Activated CD8-positive, alpha-beta T cell treated with anti-CD3 and anti-CD28 coated beads for 36 hours (primary cell): ENCODE data around the gene USP21. TPM values are rescaled to one million over a fixed set of nuclear protein-coding genes. Genes with fewer than 3 reads are reported as not detected.
A peak's percentile ranks its signal among the peaks of the same experiment; 100 is the strongest.

Experiments used
- ATAC-seq: fragments of 200-7000 bp; cut with Tn5 transposase; one replicate; pipeline ENCODE4 v1.10.0; 2021; ENCODE audit warnings: mild to moderate bottlenecking, moderate library complexity
- CTCF ChIA-PET: fragments of 350-600 bp; sonication (Branson Sonifier 250); formaldehyde crosslinking; loops from one replicate; lab custom pipeline; 2021; ENCODE audit warnings: antibody characterized with exemption; lab: Charles Lee
- POLR2A ChIA-PET: fragments of 350-600 bp; sonication (Branson Sonifier 250); formaldehyde crosslinking; loops from one replicate; lab custom pipeline; 2021; ENCODE audit warnings: antibody characterized with exemption; lab: Charles Lee
- DNase-seq: peaks from one replicate; pipeline ENCODE4 v3.0.0-alpha.2; 2020
- H3K27ac Mint-ChIP-seq: one replicate; pipeline ENCODE4 v1.8.0; 2021; ENCODE audit warnings: mild to moderate bottlenecking, mixed read lengths
- H3K27me3 Mint-ChIP-seq: one replicate; pipeline ENCODE4 v1.8.0; 2021; ENCODE audit warnings: mixed read lengths
- H3K36me3 Mint-ChIP-seq: one replicate; pipeline ENCODE4 v1.8.0; 2021; ENCODE audit warnings: low read depth, mixed read lengths
- H3K4me1 Mint-ChIP-seq: one replicate; pipeline ENCODE4 v1.8.0; 2021; ENCODE audit warnings: low read depth, mixed read lengths
- H3K4me3 Mint-ChIP-seq: one replicate; pipeline ENCODE4 v1.8.0; 2021; ENCODE audit warnings: mild to moderate bottlenecking, moderate library complexity, mixed read lengths
- H3K9me3 Mint-ChIP-seq: one replicate; pipeline ENCODE4 v1.8.0; 2021; ENCODE audit warnings: mixed read lengths
- intact Hi-C: fragments of 100-400 bp; cut with micrococcal nuclease; formaldehyde crosslinking; loops from one replicate; pipeline ENCODE4 v1.10.0; 2022
- total RNA-seq, 2 experiments: library from RNA; stranded (reverse); gene quantifications; one replicate each; pipeline ENCODE4 v1.2.3, GENCODE V29; 2021
- TF ChIP-seq, protein P1 (sequence below): fragments of 200-600 bp; IDR thresholded peaks from one replicate; pipeline ENCODE4 v1.8.0; 2022; ENCODE audit warnings: antibody characterized with exemption, mild to moderate bottlenecking

The USP21 gene, protein sequence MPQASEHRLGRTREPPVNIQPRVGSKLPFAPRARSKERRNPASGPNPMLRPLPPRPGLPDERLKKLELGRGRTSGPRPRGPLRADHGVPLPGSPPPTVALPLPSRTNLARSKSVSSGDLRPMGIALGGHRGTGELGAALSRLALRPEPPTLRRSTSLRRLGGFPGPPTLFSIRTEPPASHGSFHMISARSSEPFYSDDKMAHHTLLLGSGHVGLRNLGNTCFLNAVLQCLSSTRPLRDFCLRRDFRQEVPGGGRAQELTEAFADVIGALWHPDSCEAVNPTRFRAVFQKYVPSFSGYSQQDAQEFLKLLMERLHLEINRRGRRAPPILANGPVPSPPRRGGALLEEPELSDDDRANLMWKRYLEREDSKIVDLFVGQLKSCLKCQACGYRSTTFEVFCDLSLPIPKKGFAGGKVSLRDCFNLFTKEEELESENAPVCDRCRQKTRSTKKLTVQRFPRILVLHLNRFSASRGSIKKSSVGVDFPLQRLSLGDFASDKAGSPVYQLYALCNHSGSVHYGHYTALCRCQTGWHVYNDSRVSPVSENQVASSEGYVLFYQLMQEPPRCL
- total RNA-seq = 10 to 100 TPM; 24.4 to 26.7 TPM

DNA sequence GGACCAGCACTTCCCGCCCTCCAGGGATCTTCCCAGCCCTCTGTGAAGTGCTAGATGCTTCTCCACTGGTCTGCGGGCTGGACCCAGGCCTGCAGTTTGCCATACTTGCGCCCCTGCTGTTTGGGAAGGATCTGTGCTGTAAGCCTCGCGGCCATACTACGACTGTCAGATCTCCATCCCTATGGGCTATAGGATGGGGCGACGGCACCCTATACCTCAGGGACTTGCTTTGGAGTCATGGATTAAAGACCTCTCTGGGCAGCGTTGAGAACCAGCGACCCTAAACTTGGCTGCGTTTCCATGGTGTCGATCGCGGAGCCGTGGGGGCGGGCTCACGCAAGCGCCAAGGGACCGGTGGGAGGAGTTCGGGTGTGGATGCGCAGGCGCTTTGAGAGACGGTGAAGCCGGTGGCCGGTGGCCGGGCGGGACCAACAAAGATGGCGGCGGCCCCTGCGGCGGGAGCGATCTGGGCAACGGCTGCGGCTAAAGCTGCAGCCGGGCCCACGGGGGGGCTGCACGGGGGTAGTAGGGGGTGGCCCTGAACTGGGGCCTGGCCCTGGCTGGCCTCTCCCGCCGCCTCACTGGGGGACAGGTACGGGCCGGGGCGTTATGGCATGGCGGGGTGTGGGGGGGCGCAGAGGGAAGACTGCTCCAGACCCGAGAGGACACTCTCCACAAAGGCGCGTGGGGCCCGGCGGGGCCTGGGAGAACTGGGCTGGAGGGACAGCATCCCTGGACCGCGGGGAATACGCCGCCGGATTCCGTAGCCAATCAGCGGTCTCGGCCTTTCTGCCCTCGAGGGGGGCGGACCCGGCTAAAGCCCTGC lies at the start of gene USP21:
Gene USP21 (plus strand): TSS at position 414 of the 826 bp plus-strand sequence. CDS start 1,141 bp downstream, outside the sequence.
- peak; percentile 95 for DNase-seq
- POLR2A ChIA-PET = interaction anchor here (0.8 to 2.4 kb wide), 4 partner anchors 7 to 42 kb away, joined by 4 to 15 read pairs (median 6); partner anchors contain the start of genes NIT1, PFDN2 and PPOX
- Mint-ChIP-seq H3K9me3 (no peaks in the 10 kb centered on the region), H3K27me3 (no peaks in the 10 kb centered on the region), H3K27ac (peak within 1 kb of the TSS; percentile 84), H3K4me1 (peaks cover 61% of the 10 kb centered on the region), H3K4me3 (peak within 1 kb of the TSS; percentile 80), H3K36me3 (peaks cover 27% of the 10 kb centered on the region)
- peak; percentile 98 for ATAC-seq
- CTCF ChIA-PET = interaction anchor here (1.0 to 1.6 kb wide), 3 partner anchors 62 to 88 kb away, joined by 3 to 7 read pairs (median 4); partner anchors contain the start of gene TOMM40L
- intact Hi-C loops = no loop called here
- TF ChIP-seq, protein P1, sequence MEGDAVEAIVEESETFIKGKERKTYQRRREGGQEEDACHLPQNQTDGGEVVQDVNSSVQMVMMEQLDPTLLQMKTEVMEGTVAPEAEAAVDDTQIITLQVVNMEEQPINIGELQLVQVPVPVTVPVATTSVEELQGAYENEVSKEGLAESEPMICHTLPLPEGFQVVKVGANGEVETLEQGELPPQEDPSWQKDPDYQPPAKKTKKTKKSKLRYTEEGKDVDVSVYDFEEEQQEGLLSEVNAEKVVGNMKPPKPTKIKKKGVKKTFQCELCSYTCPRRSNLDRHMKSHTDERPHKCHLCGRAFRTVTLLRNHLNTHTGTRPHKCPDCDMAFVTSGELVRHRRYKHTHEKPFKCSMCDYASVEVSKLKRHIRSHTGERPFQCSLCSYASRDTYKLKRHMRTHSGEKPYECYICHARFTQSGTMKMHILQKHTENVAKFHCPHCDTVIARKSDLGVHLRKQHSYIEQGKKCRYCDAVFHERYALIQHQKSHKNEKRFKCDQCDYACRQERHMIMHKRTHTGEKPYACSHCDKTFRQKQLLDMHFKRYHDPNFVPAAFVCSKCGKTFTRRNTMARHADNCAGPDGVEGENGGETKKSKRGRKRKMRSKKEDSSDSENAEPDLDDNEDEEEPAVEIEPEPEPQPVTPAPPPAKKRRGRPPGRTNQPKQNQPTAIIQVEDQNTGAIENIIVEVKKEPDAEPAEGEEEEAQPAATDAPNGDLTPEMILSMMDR = no peak

DNA sequence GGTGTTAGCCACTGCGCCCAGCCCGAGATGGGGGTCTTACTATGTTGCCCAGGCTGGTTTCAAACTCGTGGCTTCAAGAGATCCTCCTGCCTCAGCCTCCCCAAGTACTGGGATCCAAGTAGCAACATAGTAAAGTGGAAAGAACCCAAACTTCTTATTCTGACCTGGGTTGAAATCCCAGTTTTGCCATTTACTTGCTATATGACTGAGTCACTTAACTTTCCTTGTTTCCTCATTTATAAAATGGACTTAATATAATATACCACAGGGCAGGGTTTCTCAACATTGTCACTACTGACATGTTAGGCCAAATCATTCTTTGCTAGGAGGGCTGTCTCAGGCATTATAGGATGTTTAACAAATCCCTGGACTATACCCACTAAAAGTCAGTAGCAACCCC lies 48.2 kb upstream of the USP21 start:
- Mint-ChIP-seq H3K27me3 (no peaks in the 10 kb centered on the region), H3K9me3 (no peaks in the 10 kb centered on the region), H3K36me3 (peaks cover 45% of the 10 kb centered on the region), H3K4me3 (no peak overlapping the region), H3K4me1 (peaks cover 50% of the 10 kb centered on the region), H3K27ac (peak overlapping the region; percentile 62)
- ATAC-seq = no peak
- no peak for DNase-seq
- TF ChIP-seq, protein P1 = no peak
- CTCF ChIA-PET = interaction anchor here (1.6 kb wide), 1 partner anchor 14 kb away, joined by 6 read pairs; no protein-coding TSS in a partner anchor
- intact Hi-C loops = no loop called here
- POLR2A ChIA-PET = no interaction called here

DNA sequence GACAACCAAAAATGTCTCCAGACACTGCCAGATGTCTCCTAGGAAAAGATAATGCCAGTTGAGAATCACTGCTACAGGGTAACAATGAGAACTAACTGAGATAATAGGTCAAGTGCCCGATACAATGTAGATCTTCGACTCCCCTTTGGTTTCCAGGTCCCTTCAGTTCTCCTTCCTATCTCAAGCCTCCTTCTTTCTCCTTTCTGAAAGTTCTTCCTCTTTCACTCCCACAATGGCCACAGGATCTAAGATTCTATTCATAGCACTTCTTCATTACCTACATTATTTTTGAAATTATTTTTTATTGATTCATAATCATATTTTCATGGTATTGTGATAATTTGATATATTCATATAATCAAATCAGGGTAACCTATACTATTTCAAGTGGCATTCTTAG lies 47.8 kb upstream of the USP21 start:
- TF ChIP-seq, protein P1 = no peak
- peaks cover 45% of the 10 kb centered on the region for H3K36me3 Mint-ChIP-seq
- POLR2A ChIA-PET = interaction anchor here (0.6 to 1.5 kb wide), 2 partner anchors 11 to 65 kb away, joined by 3 to 6 read pairs; partner anchors contain the start of gene USF1
- H3K27me3 Mint-ChIP-seq = no peaks in the 10 kb centered on the region
- no peak overlapping the region for H3K4me3 Mint-ChIP-seq
- H3K4me1 Mint-ChIP-seq = peaks cover 49% of the 10 kb centered on the region
- CTCF ChIA-PET = interaction anchor here (1.3 to 1.6 kb wide), 2 partner anchors 9 to 14 kb away, joined by 4 to 6 read pairs; no protein-coding TSS in a partner anchor
- intact Hi-C loops = no loop called here
- DNase-seq (no peak), ATAC-seq (no peak)
- no peaks in the 10 kb centered on the region for H3K9me3 Mint-ChIP-seq
- H3K27ac Mint-ChIP-seq = peak overlapping the region; percentile 62

DNA sequence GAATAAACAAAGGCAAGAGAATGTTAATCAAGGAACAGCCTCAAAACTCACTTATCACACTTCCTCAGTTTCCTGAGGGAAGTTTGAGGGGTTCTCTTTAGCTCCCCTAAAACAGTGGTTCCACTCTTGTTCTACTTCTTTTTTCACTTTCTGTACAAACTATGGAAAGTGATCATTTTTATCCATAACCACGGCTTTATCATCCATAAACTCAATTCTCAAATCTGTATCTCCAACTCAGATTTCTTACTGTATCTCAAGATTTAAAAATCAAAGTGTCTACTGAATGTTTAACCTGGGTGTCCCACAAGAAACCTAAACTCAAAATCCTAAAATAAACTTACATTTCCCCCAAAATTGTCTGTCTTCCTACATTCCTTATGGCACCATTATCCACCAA lies 45.4 kb upstream of the USP21 start:
- intact Hi-C loops = no loop called here
- DNase-seq = no peak

More for the DNA sequence above, 45.4 kb upstream of the USP21 start:
- Mint-ChIP-seq H3K27me3 (no peaks in the 10 kb centered on the region), H3K36me3 (peaks cover 45% of the 10 kb centered on the region), H3K4me1 (peaks cover 56% of the 10 kb centered on the region), H3K4me3 (no peak overlapping the region), H3K27ac (peak overlapping the region; percentile 92), H3K9me3 (no peaks in the 10 kb centered on the region)
- TF ChIP-seq, protein P1 = no peak
- no peak for ATAC-seq
- ChIA-PET POLR2A (interaction anchor here (0.7 to 1.5 kb wide), 3 partner anchors 15 to 124 kb away, joined by 3 to 4 read pairs (median 3); no protein-coding TSS in a partner anchor), CTCF (interaction anchor here (1.3 to 4.5 kb wide), 3 partner anchors 8 to 16 kb away, joined by 3 to 30 read pairs (median 6); partner anchors contain the start of gene KLHDC9)
